HG03280 (cell line): ENCODE data around the gene WARS2.

ENCODE experiments used
- ATAC-seq: cut with Tn5 transposase; IDR thresholded peaks from one replicate; pipeline ENCODE4 v1.9.1; 2021; ENCODE audit warnings: mild to moderate bottlenecking, moderate library complexity; ENCODE audit not compliant: unreplicated experiment

WARS2 gene

DNA sequence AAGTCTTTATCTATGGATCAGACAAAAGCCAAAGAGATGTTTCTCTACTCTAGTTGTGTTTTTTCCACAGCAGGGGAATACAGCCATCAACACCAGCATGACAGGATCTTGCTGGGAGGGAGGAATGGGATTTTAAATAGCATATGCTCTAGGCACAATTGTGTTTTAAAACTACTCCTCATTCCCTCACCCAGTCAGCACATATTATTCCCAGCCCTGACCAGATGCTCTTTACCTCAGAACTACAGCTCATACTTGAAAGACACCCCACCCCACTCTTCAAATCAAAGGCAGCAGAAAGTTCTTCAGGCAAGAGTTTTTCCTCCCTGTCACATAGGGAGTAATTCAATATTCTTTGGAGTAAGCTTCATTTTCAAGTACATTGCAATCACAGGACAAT, 106.1 kb downstream of the WARS2 start:
- ATAC-seq, result no peak

DNA sequence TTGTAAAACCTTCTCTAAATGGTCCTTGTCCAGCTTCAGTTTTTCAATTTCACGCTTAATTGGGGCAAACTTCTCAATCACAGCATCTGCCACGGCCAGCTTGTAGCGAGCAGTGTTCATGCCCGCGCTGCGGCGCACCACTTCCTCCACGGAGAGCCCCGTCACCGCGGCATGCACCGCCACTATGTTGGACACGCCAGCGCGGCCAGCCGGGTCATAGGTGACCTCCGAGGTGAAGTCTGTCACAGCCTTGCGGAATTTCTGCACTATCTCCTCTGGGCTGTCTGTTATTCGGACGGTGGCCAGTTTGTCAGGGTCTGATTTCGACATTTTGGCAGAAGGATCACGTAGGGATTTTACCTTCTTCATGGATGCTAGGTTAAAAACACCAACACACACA, 107.5 kb downstream of the WARS2 start:
- no peak for ATAC-seq

DNA sequence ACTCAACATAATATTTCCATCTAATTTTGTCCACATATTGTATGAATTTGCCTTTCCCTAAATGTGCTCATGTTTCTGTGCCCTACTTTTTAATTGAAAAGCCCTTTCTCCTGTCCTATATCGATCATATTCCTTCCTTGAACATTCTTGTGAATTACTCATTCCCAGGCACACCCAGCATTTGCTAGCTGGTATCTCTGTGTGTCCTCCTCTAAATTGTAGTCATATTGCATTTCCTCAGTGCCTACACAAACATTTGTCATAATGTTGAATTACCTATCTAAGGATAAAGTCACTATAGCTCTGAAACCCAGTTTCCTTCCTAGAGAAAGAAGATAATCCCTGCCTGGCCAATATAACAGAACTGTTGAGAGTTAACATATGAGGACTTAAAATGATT, 112.7 kb downstream of the WARS2 start:
- no peak for ATAC-seq

DNA sequence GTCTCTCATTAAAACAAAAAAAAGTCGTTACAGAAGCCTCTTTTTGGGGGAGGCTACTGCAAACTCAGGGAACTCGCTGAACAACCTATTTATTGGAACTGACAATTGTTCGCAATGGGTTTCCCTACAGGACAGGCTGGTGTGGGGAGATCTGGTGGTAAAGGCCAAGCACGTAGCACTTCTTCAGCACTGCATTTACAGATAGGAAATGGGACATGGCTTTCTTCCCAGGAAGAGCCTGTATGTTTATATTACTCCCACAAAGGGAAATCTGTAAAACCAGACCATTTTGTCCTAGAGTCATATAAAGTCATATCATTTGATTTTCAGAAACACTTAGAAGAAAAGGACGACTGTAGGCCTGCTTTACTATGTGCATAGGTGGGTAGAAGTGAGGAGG, 113.5 kb downstream of the WARS2 start:
- ATAC-seq, result no peak

DNA sequence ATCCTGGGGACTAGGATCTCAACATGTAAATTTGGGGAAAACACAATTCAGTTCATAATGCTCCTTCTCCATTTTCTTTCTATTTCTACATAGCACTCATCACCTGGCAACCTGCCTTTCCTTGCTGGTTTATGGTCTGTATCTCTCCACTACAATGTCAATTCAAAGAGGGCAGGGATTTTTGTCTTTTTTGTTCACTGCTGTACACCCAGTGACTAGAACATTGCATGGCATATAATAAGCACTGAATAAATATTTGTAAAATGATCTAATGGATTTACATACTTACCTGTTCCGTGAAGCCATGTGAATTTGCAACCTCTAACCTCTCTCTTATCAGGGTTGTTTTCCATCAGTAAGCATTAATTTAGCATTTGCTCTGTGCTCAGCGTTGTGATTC, 124.9 kb downstream of the WARS2 start:
- ATAC-seq, result no peak

DNA sequence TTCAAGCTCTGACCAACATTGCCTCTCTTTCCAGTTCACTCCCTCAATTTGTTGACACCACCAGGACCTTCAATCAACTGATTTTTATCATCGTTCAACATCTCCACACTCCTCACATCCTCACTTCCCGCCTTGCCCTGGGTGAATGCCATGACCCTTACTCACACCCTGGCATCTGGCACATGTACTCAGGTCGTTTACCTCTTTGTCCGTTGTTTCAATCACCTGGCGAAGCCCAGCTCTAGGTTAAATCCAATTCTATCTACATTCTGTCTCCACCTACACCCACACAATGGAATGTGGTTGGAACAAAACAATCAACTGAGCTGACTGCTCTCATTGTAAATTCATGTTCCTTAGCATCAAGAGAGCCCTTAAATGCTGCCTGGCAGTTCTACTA, 128.1 kb downstream of the WARS2 start:
- no peak for ATAC-seq

DNA sequence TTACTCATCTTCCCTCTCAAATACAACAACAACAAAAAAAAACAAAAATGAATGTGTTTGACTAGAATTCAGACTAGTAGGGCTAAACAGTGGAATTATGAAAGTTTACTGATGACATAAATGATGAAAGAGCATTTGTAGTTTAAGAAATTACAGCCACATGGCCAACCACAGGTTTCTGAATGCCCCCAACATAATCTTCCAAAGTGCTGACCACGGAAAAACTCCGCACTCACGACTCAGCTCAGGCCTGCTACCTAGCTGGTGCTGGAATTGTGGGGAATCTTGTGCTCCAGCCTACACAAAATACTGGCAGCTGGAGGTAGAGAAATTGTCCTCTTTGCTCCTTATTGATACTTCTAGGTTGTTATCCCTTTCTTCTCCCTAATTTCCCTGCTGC, 128.7 kb downstream of the WARS2 start:
- no peak for ATAC-seq

DNA sequence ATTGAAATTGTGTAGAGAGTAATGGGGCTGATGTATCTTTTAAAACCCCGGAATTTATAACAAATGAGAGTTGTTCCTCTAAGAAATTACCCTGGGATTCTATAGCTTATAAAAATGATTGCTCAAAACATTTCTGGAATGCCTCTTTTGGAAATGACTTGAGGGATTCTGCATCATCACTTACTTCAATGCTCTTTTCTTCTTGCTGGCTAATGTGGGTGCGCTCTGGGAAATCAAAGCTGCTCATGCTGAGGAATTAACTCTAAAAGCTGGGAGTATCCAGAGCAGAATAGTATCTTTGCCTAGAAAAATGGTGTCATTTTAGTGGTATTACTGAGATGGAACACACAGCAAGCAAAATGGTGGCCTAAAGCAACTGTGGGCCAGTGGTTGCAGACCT, 129.3 kb downstream of the WARS2 start:
- no peak for ATAC-seq

DNA sequence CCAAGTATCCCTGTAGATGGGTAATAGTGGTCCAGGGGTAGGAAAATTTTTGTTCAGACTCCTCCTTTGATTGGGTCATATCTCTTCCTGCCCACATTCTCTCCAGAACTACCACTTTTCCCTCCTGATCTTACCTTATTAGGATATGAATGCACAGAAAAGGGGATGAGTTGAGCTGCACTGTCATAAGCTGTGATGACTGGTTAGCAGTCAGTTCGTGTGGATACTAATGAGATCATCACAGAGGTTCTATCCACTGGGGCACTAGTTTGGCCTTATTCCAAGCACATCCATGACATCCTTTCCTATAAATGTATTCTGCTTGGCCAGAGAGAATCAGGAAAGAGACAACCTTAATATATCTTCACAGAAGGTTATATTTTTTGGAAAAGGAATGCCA, 130.3 kb downstream of the WARS2 start:
- ATAC-seq, result no peak

DNA sequence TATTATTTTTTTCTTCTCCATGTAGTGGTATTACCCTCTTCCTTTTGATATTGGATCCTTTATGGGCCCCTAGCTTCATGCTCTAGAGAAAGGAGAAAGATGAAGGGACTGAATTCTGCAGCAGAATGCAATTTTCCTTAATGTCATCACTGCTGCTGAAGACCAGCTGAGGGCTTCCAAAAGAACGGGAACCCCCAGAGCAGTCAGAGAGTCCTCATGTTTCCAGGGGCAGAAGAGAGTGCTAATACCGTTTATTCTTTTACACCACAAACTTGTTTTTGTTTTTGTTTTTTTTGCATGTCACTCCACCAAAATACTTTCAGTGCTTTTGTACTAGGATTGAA, 131.2 kb downstream of the WARS2 start:
- ATAC-seq, result no peak

DNA sequence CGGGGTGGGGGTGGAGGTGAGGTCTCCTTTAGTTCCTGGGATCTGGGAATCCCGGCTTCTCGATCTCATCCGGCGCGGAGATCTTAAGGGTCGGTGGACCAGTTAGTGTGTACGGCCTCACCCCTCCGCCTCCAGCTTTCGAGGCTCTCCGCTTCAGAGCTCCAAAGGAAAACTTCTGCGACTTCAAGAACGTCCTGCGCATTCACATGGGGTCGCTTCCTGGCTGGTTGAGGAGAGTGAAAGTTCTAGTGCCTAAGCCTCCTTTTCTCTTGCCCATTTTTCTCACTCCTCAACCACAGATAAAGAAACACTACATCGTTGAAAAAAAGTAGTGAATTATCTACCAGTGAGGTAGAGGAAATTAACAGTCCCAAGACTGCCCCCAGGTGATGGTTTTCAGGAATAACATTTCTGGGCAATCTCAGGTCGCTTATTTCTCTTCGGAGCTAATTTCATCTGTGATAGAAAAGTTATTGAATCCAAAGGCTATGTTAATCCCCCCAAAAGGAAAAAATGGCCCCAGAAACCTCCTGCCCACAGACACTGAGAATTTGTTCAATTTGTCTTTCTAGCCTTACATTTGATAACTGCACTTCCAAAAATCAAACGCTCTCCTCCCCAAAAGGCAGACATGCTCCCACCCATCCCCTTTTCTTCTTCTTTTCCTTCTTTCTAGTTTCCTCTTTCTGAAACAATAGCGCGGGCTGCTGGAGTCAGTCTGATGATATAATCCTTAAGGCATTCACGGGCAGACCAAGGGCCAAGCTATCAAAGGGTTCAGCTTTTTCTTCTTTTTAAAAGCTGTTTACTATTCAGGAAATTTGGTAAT, 131.8 kb downstream of the WARS2 start:
- no peak for ATAC-seq

DNA sequence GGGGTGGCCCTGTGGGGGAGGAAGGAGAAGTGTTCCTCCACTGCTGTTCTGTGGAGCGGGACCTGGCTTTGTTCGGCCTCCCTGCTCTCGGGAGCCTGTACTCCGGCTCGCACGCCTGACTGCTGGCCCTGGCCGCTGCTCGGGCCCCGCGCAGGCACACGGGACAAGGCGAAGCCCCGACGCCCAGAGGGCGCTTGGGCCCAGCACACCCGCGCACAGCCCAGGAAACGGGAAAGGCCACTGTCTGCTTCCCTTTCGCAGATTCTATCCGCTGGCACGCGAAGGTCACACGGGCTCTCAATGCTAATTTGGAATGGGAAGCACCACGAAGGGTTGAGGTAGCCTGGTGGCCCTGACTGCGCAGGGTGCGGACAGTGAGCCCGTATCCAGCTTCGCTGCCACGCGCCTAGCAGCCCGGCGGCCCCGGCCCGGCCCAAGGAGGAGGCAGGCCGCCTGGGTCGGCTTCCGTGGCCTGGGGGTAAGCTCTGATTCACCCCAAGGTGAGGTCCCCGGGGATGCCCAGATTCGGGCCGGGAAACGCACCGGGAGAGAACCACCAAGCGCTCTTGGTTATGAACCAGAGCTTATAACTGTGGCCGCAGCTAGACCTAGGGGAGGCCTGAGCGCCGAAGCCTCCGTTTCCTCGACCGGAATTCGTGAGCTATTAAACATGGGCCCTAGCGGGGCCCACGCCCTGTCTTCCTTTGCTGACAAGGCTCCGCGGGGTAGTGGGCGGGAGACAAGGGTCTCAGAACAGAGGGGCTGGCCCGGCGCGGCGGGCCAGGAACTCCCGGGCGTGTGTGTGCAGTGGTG, 132.6 kb downstream of the WARS2 start:
- no peak for ATAC-seq

DNA sequence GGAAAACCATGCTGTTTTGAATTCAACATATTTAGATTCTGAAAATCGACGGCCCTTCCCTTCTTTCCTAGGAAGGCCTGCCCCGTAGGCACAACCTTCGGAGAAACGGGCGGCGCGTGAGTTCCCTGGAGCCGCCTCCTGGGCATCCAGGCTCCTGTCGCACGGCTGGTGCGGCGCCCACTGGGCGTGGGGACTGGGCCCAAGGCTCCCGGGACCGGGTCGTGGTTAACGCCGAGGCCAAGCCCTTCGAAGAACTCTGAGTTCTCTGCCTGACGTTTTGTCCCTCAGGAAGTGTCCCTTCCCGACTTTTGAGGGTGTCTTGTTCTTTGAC, 133.1 kb downstream of the WARS2 start:
- no peak for ATAC-seq

DNA sequence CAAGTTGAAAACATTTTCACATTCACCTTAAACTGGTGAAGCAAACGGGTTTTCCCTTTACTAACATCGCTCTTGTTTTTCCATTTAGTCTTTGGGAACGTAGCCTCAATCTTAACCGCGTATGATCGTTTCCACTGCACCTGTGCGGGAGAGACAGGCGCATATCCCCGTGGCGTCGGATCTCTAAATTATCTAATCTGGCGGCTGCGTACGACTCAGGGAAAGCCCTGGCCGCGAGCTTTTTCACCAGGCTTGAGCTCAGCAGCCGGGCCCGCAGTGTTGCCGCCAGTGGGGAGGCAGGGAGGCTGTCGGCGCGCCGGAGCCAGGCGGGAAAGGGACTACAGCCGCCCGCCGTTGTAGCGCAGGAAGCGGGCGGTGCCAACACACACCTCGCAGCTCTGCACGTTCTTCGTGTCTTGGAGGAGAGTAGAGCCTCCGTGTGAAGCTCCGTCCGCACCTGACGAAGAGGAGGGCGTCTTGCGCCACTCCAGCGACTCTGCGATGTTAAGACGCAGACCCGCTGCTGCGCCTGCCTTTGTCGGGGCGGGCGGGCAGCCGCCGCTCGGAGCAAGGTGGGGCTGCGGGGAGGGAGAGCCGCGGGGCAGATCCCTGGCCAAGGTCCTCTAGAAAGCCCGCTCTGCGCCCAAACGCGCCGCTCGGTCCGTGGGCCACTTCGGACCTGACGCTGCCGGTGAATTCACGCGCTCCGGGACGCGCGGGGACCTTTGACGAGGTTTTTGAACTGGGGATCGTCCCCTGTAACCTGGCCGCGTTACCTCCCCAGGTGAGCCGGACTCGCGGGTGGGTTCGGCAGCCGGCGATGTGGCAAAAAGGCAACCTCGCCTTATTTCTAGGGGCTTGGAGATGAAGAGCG, 133.8 kb downstream of the WARS2 start:
- no peak for ATAC-seq

DNA sequence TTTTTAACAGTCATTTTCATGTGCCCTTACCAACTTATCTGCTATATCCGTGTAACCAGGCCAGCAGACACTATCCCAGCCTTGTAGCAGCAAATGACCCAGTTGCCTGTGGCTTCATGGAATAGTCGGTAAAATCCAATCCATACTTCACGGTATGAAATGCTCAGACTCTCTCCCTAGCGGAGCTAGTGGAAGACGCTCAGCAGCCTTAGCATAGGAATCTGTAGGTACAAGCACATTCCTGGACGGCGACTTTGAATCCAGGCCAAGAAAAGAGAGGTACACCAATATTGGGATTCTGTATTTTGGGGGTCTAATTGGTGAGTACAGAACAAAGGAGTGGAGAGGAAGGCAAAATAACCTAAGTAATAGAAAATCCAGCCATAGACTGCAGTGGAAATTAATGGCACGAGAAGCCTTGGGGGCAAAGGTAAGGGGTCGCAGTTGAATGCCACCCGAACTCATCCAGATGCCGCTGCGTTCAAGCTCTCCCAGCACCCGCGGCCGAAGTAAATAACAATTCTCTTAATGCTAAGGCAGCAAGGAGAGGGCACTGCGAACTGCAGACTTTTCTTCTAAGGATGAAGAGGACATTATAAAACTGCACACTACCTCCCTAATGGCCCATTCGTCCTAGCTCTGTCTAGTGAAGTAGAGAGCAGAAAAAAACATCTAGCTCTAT, 134.6 kb downstream of the WARS2 start:
- ATAC-seq, result no peak

DNA sequence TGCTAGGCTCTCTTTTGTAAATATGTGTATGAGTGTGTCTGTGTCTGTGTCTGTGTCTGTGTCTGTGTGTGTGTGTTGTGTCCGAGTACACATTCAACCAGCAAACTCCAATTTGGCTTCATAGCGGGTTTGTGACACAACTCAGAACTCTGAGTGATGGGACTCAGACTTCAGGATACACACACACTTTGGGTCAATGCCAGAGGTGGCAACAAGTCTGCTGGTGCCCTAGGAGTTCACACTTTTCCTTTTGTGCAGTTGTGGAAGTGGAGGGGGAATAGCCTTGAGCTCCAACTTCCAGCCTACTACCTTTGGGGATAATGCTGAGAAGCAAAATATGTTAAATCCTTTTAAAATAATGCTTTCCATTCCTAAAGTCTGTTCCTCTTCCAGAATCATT, 135.7 kb downstream of the WARS2 start:
- ATAC-seq, result no peak

DNA sequence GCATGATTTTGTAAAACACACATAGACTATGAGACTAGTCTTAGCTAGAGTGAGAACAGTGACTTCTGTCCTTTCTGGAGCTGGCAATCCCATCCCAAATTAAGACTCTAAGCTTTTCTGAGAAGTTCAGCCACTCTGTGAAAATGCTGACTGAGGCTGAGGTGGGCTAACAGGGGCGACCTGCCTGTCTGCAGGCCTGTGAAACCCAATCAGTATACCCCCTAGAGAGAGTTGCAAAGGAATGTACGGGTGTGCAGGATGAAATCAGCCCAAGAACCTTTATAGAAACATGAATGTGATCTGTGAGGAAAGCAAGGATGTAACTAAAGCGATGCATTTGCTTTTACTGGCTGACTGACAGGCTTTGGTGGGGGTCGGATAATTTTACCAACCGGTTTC, 136.3 kb downstream of the WARS2 start:
- ATAC-seq, result no peak

DNA sequence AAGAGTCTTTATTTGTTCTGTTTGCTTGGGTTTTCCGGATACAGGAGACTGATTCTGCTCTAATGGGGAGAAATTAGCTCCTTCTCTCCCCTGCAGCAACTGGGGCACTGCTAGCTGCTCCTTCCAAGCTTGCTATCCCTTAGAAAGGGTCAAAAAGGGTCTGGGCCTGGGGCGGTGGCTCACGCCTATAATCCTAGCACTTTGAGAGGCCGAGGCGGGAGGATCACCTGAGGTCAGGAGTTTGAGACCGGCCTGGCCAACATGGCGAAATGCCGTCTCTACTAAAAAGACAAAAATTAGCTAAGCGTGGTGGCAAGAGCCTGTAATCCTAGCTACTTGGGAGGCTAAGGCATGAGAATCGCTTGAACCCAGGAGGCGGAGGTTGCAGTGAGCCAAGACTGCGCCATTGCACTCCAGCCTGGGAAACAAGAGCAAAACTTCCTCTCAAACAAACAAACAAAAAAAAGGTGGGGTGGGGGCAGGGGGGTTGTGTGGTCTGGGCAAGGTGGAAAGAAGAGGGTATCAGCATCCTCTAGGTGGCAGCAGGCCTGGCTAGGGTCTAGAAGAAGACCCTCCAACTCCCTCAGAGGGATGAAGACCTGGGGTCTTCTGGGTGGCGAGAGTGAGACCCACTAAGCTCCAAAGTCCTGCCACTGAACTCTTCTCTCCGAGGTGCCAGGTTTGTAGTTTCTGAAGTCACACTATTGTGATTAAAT, 136.9 kb downstream of the WARS2 start:
- no peak for ATAC-seq

DNA sequence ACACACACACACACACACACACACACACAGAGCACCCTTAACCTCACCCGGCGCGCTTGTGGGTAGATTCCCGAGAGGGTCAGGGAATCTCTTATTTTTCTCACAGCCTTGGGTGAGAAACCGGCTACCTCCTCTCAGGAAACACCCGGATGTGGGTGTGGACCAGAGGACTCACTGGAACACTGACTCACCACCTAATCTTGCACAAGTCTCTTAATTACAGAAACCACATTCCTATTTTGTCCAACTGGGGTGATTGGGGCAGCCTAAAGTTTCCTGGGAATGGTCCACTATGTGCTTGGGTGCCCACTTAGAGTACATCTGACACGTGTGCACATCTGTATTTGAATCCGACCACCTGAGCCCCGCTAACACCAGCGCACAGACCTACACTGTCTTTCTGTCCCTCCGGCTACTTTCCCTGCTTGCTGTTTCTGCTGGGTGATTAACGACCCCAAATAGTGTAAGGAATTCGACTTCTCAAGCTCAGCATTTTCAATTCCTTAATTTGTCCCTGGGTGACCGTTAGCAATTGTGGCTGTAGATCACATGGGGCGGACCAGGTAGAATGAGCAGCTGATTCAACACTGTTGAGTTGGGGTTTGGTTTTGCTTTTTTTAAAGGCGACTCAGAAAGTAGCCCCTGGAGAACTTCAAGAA, 138.3 kb downstream of the WARS2 start:
- ATAC-seq, result no peak
